ENCODE data around the gene SLC2A6. TPM values are rescaled to one million over a fixed set of nuclear protein-coding genes. Genes with fewer than 3 reads are reported as not detected.
A peak's percentile ranks its signal among the peaks of the same experiment; 100 is the strongest.

SLC2A6 gene
- total RNA-seq, 1 donor from 2014 or later: 13.7 TPM

GRCh38 chr9:133421615-133422542 is 57.0 kb downstream of the SLC2A6 start, which contains the start of gene ADAMTS13:
Gene ADAMTS13 (plus strand): TSS chr9:133422367. CDS start chr9:133422444, 77 bp downstream.
- Mint-ChIP-seq H3K36me3 (ENCODE audit: low read depth) (peaks cover 2% of the 10 kb centered on the region), H3K27me3 (ENCODE audit: low read depth) (no peaks in the 10 kb centered on the region), H3K4me3 (ENCODE audit: unreplicated experiment) (no peak within 1 kb of the TSS), H3K27ac (ENCODE audit: unreplicated experiment) (no peak within 1 kb of the TSS), H3K4me1 (ENCODE audit: low read depth) (peaks cover 19% of the 10 kb centered on the region), H3K9me3 (ENCODE audit: low read depth) (no peaks in the 10 kb centered on the region)
- DNase-seq (ENCODE audit: low spot score): no peak
- peak; percentile 14 for TF ChIP-seq CTCF (IDR thresholded peaks at IDR 0.05)

Other genes starting within 250 kb of the SLC2A6 start
- 0.17 TPM in 1 of 3 replicates, not detected in the others for gene ABO, start 203.9 kb downstream of the SLC2A6 start, total RNA-seq
- 14.6 to 16.0 TPM (median 15.1 TPM) in 3 replicates for gene SURF6, start 142.9 kb downstream of the SLC2A6 start, total RNA-seq
- 24.6 to 27.8 TPM (median 26.0 TPM) in 3 replicates for gene MED22, start 131.0 kb downstream of the SLC2A6 start, total RNA-seq
- 1,095 to 1,183 TPM (median 1,126 TPM) in 3 replicates for gene RPL7A, start 130.9 kb downstream of the SLC2A6 start, total RNA-seq
- 27.2 to 31.3 TPM (median 31.0 TPM) in 3 replicates for gene SURF1, start 122.6 kb downstream of the SLC2A6 start, total RNA-seq
- 12.5 to 13.3 TPM (median 13.2 TPM) in 3 replicates for gene SURF2, start 122.5 kb downstream of the SLC2A6 start, total RNA-seq
- 242 to 285 TPM (median 243 TPM) in 3 replicates for gene SURF4, start 103.0 kb downstream of the SLC2A6 start, total RNA-seq
- gene STKLD1, start 102.7 kb downstream of the SLC2A6 start, total RNA-seq: 1.2 to 1.9 TPM (median 1.8 TPM) in 3 replicates
- gene REXO4, start 61.1 kb downstream of the SLC2A6 start, total RNA-seq: 15.0 to 19.3 TPM (median 16.8 TPM) in 3 replicates
- gene ADAMTS13, start 56.7 kb downstream of the SLC2A6 start, total RNA-seq: 5.5 to 9.5 TPM (median 5.7 TPM) in 3 replicates
- gene CACFD1, start 19.1 kb downstream of the SLC2A6 start, total RNA-seq: 14.4 to 22.3 TPM (median 18.8 TPM) in 3 replicates
- gene MYMK, start 45.9 kb upstream of the SLC2A6 start, total RNA-seq: not detected in 3 replicates
- 0.15 to 0.31 TPM (median 0.23 TPM) in 3 replicates for gene ADAMTSL2, start 55.6 kb upstream of the SLC2A6 start, total RNA-seq
- gene FAM163B, start 130.3 kb upstream of the SLC2A6 start, total RNA-seq: not detected in 3 replicates
- not detected in 3 replicates for gene DBH, start 157.3 kb upstream of the SLC2A6 start, total RNA-seq

All from chondrocyte (in vitro differentiated cells).